ENCODE results near the gene ZNF649. TPM values are rescaled to one million over a fixed set of nuclear protein-coding genes. Genes with fewer than 3 reads are reported as not detected.

ZNF649 gene
- total and polyA plus RNA-seq, 10 of the 15 experiments (the other 5 are each of a cell fraction or from before 2014, with no cell fraction given): 0.87 to 9.7 (median 4.7) TPM

- Histone ChIP-seq H3K4me1 (ENCODE audit: control insufficient read depth, insufficient read depth, low read length) (no peaks in the 10 kb centered on the region), H3K9me3 (replicated peaks; ENCODE audit: control insufficient read depth, insufficient read depth, low read length) (peaks cover 9% of the 10 kb centered on the region; the same call in 2 of the 3 replicates), H2AFZ (ENCODE audit: control insufficient read depth, low read depth, low read length) (no peak overlapping the region), H3K4me2 (ENCODE audit: control insufficient read depth, insufficient read depth) (no peak overlapping the region), H3K27me3 (replicated peaks in 1 of 2; ENCODE audit: control insufficient read depth in 2 of 2, insufficient read depth in 2 of 2, low read length in 1 of 2) (no peaks in the 10 kb centered on the region), H3K9ac (ENCODE audit: control insufficient read depth, insufficient read depth, low read length) (no peak overlapping the region), H3K4me3 (no peak overlapping the region), H3K27ac (ENCODE audit: control insufficient read depth, insufficient read depth) (no peak overlapping the region), H3K36me3 (ENCODE audit: control insufficient read depth in 2 of 2, insufficient read depth in 2 of 2, low read length in 1 of 2) (no peaks in the 10 kb centered on the region), H4K20me1 (ENCODE audit: control insufficient read depth, insufficient read depth) (no peaks in the 10 kb centered on the region), H3K79me2 (ENCODE audit: control insufficient read depth, insufficient read depth, low read length) (no peaks in the 10 kb centered on the region)
- 97% methylated on average over 3 of the region's 3 CpGs for WGBS (ENCODE audit: insufficient coverage, insufficient replicate concordance, low lambda C conversion rate, missing lambda C conversion rate)
- TF ChIP-seq IRF3 (IDR thresholded peaks at IDR 0.05): no peak
- TF ChIP-seq MEF2A (IDR thresholded peaks at IDR 0.05; ENCODE audit: insufficient read depth, low read depth, low read length): no peak
- RAD21 ChIA-PET (ENCODE audit: unreplicated experiment): no interaction called here
- FAIRE-seq: no peak
- POLR2A ChIA-PET: no interaction called here
- intact Hi-C loops (cut with micrococcal nuclease; ENCODE audit: unreplicated experiment) (no loop called here), in situ Hi-C loops (cut with MboI) (no loop called here)
- no peak for ATAC-seq
- BruUV-seq (replicated peaks): no TSS peak
- CTCF ChIA-PET: no interaction called here
- SMC1A ChIA-PET (ENCODE audit: uncharacterized antibody, unreplicated experiment): no interaction called here
- DNase-seq (ENCODE audit: low read depth, low spot score): no peak
Measured at GRCh38 chr19:51882518-51882917, 22.3 kb downstream of the ZNF649 start.

GRCh38 chr19:51873097-51873496 lies 31.7 kb downstream of the ZNF649 start:
- H4K20me1 ChIP-seq (ENCODE audit: control insufficient read depth, insufficient read depth): no peaks in the 10 kb centered on the region
- intact Hi-C loops (cut with micrococcal nuclease; ENCODE audit: unreplicated experiment): no loop called here
- no peak for ATAC-seq
- no peak overlapping the region for H2AFZ ChIP-seq (ENCODE audit: control insufficient read depth, low read depth, low read length)
- H3K4me3 ChIP-seq: no peak overlapping the region
- H3K4me2 ChIP-seq (ENCODE audit: control insufficient read depth, insufficient read depth): no peak overlapping the region
- H3K9me3 ChIP-seq (replicated peaks; ENCODE audit: control insufficient read depth, insufficient read depth, low read length): peaks cover 20% of the 10 kb centered on the region
- H3K79me2 ChIP-seq (ENCODE audit: control insufficient read depth, insufficient read depth, low read length): no peaks in the 10 kb centered on the region
- ChIA-PET RAD21 (ENCODE audit: unreplicated experiment) (no interaction called here), SMC1A (ENCODE audit: uncharacterized antibody, unreplicated experiment) (no interaction called here), CTCF (no interaction called here), POLR2A (no interaction called here)
- H3K9ac ChIP-seq (ENCODE audit: control insufficient read depth, insufficient read depth, low read length): no peak overlapping the region
- H3K4me1 ChIP-seq (ENCODE audit: control insufficient read depth, insufficient read depth, low read length): no peaks in the 10 kb centered on the region
- 95% methylated on average over 4 of the region's 4 CpGs for WGBS (ENCODE audit: insufficient coverage, insufficient replicate concordance, low lambda C conversion rate, missing lambda C conversion rate)
- no peak overlapping the region for H3K27ac ChIP-seq (ENCODE audit: control insufficient read depth, insufficient read depth)
- in situ Hi-C loops (cut with MboI): no loop called here
- no TSS peak for BruUV-seq (replicated peaks)
- peaks cover 0 to 2% of the 10 kb centered on the region in 2 experiments; a peak in 2 of 4 replicates for H3K36me3 ChIP-seq (ENCODE audit: control insufficient read depth in 2 of 2, insufficient read depth in 2 of 2, low read length in 1 of 2)
- no peaks in the 10 kb centered on the region for H3K27me3 ChIP-seq (replicated peaks in 1 of 2; ENCODE audit: control insufficient read depth in 2 of 2, insufficient read depth in 2 of 2, low read length in 1 of 2)
- DNase-seq (ENCODE audit: low read depth, low spot score): no peak
- FAIRE-seq: no peak
- TF ChIP-seq BMI1 (IDR thresholded peaks at IDR 0.05; ENCODE audit: borderline replicate concordance) (no peak), ZNF274 (IDR thresholded peaks at IDR 0.05; ENCODE audit: insufficient read depth, insufficient read length) (peak; percentile 27)
